GM21528 (cell line): ENCODE measurements around the gene NHEJ1.

Experiments
- ATAC-seq: cut with Tn5 transposase; IDR thresholded peaks from one replicate; pipeline ENCODE4 v1.9.1; 2021; ENCODE audit warnings: mild to moderate bottlenecking, moderate library complexity; ENCODE audit not compliant: unreplicated experiment, low FRiP score

Gene NHEJ1

GRCh38 chr2:219094171-219094570 lies 66.4 kb downstream of the NHEJ1 start:
- ATAC-seq: no peak

- ATAC-seq: no peak
Measured at GRCh38 chr2:219090436-219091299, 69.9 kb downstream of the NHEJ1 start.

GRCh38 chr2:219089330-219089729 lies 71.3 kb downstream of the NHEJ1 start:
- ATAC-seq: no peak

GRCh38 chr2:219087848-219088247 lies 72.8 kb downstream of the NHEJ1 start:
- ATAC-seq: no peak

GRCh38 chr2:219087361-219087760 lies 73.3 kb downstream of the NHEJ1 start:
- no peak for ATAC-seq

GRCh38 chr2:219086196-219086595 lies 74.4 kb downstream of the NHEJ1 start:
- ATAC-seq: no peak

- ATAC-seq: no peak
Measured at GRCh38 chr2:219084791-219085190, 75.8 kb downstream of the NHEJ1 start.

GRCh38 chr2:219082332-219082958 lies 78.2 kb downstream of the NHEJ1 start:
- no peak for ATAC-seq

- ATAC-seq: no peak
Measured at GRCh38 chr2:219081701-219082331, 78.8 kb downstream of the NHEJ1 start.

GRCh38 chr2:219081096-219081495 lies 79.5 kb downstream of the NHEJ1 start:
- no peak for ATAC-seq

- ATAC-seq: no peak
Measured at GRCh38 chr2:219079417-219079816, 81.2 kb downstream of the NHEJ1 start.

- no peak for ATAC-seq
Measured at GRCh38 chr2:219078951-219079350, 81.7 kb downstream of the NHEJ1 start.

- no peak for ATAC-seq
Measured at GRCh38 chr2:219078126-219078525, 82.5 kb downstream of the NHEJ1 start.

- ATAC-seq: no peak
Measured at GRCh38 chr2:219076253-219076652, 84.4 kb downstream of the NHEJ1 start.

- ATAC-seq: no peak
Measured at GRCh38 chr2:219073413-219074129, 87.0 kb downstream of the NHEJ1 start.

- ATAC-seq: no peak
Measured at GRCh38 chr2:219072741-219073250, 87.8 kb downstream of the NHEJ1 start.

GRCh38 chr2:219071131-219071816 lies 89.3 kb downstream of the NHEJ1 start:
- ATAC-seq: no peak

GRCh38 chr2:219065484-219065883 lies 95.1 kb downstream of the NHEJ1 start:
- ATAC-seq: no peak

- ATAC-seq: no peak
Measured at GRCh38 chr2:219062081-219062480, 98.5 kb downstream of the NHEJ1 start.
